Measurements from ENCODE around the gene MYO9B.
"Not testable (repeated sequence)": the region's sequence is repeated elsewhere in the genome, so short reads cannot be mapped to it uniquely, and the experiment has no call there.

MYO9B gene

GRCh38 chr19:17121736-17122293, 46.2 kb downstream of the MYO9B start:
- no peak for DNase-seq

- DNase-seq: no peak
Measured at GRCh38 chr19:17123041-17123440, 47.5 kb downstream of the MYO9B start.

GRCh38 chr19:17124025-17124424, 48.4 kb downstream of the MYO9B start:
- no peak for DNase-seq

GRCh38 chr19:17125062-17125727, 49.6 kb downstream of the MYO9B start:
- no peak for DNase-seq

GRCh38 chr19:17125728-17126677, 50.4 kb downstream of the MYO9B start:
- no peak for DNase-seq

- DNase-seq: no peak
Measured at GRCh38 chr19:17127671-17128070, 52.1 kb downstream of the MYO9B start.

- no peak for DNase-seq
Measured at GRCh38 chr19:17128403-17128802, 52.8 kb downstream of the MYO9B start.

GRCh38 chr19:17128820-17129219, 53.2 kb downstream of the MYO9B start:
- DNase-seq: no peak

GRCh38 chr19:17129377-17129776, 53.8 kb downstream of the MYO9B start:
- DNase-seq: no peak

GRCh38 chr19:17135001-17135853, 59.6 kb downstream of the MYO9B start:
- no peak for DNase-seq

- DNase-seq: no peak
Measured at GRCh38 chr19:17136021-17136420, 60.4 kb downstream of the MYO9B start.

- no peak for DNase-seq
Measured at GRCh38 chr19:17136617-17137016, 61.0 kb downstream of the MYO9B start.

GRCh38 chr19:17137417-17137816, 61.8 kb downstream of the MYO9B start:
- no peak for DNase-seq

GRCh38 chr19:17138052-17138846, 62.7 kb downstream of the MYO9B start:
- DNase-seq: not testable (repeated sequence)

- DNase-seq: no peak
Measured at GRCh38 chr19:17138937-17139598, 63.5 kb downstream of the MYO9B start.

- DNase-seq: not testable (repeated sequence)
Measured at GRCh38 chr19:17144771-17145170, 69.2 kb downstream of the MYO9B start.

- DNase-seq: no peak
Measured at GRCh38 chr19:17145546-17146497, 70.2 kb downstream of the MYO9B start.

GRCh38 chr19:17148130-17148529, 72.6 kb downstream of the MYO9B start:
- DNase-seq: no peak

GRCh38 chr19:17149393-17150135, 74.0 kb downstream of the MYO9B start:
- no peak for DNase-seq
